GM12892 (cell line): Measurements from ENCODE around the gene VWA7.
A peak's percentile ranks its signal among the peaks of the same experiment; 100 is the strongest.

Source experiments
- POLR2A ChIP-seq: IDR thresholded peaks from 2 replicates; pipeline ENCODE4 v1.6.1; 2011; ENCODE audit warnings: low read depth, low read length, control low read depth
- POLR2AphosphoS5 ChIP-seq: IDR thresholded peaks from 2 replicates; pipeline ENCODE4 v1.6.1; 2011; ENCODE audit warnings: low read depth, low read length, control low read depth
- TAF1 ChIP-seq: IDR thresholded peaks from 2 replicates; pipeline ENCODE4 v1.6.1; 2011; ENCODE audit warnings: low read depth, mild to moderate bottlenecking, control low read depth, low read length, borderline replicate concordance

GRCh38 chr6:31794866-31795615 is 17.9 kb upstream of the VWA7 start:
- TF ChIP-seq POLR2A = 0 out of 2 replicates have a peak, but pooled peaks have one; percentile 77
- no peak for TF ChIP-seq POLR2AphosphoS5
- TF ChIP-seq TAF1 = no peak
